GM18870 (cell line): ENCODE data around the gene VIPR2.
"Not testable (repeated sequence)": the region's sequence is repeated elsewhere in the genome, so short reads cannot be mapped to it uniquely, and the experiment has no call there.

Source experiments
- ATAC-seq: cut with Tn5 transposase; IDR thresholded peaks from one replicate; pipeline ENCODE4 v1.9.1; 2021; ENCODE audit warnings: moderate library complexity; ENCODE audit not compliant: unreplicated experiment

Gene VIPR2

DNA sequence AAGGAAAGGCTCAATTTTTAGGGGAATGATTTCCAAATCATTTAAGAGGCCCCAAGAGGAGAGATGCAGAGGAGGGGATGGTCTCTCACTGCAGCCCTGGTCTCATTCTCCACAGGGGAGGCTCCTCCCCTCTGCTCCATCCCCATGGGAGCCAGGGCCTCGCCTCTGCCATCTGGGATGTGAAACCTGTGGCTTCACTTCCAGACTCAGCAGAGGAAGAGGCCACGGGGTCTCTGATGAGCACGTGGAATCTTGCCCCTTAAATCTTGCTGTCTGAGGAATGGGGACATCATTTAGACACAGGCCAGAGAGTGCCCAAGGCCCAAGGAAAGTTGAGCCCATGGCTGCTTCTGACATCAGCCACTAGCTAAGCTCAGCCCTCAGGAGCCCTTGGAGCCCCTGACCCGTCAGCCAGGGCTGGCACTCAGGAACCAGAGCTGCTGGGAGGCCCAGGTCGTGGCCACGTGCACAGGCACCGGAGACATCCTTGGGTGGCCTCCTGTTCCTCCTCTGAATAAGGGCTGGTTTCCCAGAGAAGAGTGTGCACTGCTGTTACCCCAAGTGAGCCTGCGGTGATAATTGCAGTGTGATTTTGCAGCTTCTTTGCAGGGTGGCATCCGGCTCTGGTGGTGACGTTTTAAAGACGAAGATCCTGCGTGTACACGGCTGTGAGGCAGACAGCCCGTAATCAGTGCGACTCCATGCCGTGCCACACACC lies 50.5 kb downstream of the VIPR2 start:
- ATAC-seq, result no peak

DNA sequence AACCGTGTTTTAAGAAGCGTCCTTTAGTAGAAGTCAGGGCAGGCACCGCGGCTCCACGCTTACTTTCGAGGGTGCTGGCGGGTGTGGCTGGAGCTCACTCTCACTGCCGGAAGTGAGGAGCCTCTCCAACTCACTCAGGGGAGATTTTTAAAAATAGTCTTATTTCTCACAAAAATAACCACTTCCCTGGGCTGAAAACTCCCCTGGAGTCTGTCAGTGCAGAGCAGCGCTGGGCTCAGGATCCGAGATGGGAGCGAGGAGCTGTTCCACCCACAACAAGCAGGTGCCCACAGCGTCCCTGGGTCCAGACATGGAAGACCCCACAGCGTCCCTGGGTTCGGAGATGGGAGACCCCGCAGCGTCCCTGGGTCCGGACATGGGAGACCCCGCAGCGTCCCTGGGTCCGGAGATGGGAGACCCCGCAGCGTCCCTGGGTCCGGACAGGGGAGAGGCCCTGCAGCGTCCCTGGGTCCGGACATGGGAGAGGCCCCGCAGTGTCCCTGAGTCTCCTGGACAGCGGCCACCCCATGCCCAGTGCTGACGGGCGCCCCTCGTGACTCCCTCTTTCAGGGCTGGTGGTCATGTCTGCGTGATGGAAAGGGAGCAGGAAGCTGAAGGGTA lies 51.2 kb downstream of the VIPR2 start:
- ATAC-seq, result no peak

DNA sequence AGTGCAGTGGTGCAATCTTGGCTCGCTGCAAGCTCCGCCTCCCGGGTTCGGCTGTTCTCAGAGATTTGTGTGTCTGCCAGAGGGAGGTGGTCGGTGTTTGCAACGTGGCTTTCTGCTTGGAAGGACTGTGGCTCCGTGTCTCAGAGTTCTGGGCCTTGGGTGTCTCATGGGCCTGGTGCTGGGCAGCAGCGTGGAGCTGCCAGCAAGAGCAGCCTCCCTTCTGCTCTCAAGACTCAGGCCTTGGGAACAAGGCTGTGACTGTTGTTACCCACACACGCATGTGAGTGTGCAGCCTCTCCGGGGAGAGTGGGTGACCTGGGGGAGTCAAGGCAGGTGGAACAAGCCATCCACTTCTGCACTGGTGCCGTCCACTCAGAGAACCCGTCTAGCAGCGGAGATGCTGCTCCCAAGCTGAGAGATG lies 52.0 kb downstream of the VIPR2 start:
- ATAC-seq, result no peak

DNA sequence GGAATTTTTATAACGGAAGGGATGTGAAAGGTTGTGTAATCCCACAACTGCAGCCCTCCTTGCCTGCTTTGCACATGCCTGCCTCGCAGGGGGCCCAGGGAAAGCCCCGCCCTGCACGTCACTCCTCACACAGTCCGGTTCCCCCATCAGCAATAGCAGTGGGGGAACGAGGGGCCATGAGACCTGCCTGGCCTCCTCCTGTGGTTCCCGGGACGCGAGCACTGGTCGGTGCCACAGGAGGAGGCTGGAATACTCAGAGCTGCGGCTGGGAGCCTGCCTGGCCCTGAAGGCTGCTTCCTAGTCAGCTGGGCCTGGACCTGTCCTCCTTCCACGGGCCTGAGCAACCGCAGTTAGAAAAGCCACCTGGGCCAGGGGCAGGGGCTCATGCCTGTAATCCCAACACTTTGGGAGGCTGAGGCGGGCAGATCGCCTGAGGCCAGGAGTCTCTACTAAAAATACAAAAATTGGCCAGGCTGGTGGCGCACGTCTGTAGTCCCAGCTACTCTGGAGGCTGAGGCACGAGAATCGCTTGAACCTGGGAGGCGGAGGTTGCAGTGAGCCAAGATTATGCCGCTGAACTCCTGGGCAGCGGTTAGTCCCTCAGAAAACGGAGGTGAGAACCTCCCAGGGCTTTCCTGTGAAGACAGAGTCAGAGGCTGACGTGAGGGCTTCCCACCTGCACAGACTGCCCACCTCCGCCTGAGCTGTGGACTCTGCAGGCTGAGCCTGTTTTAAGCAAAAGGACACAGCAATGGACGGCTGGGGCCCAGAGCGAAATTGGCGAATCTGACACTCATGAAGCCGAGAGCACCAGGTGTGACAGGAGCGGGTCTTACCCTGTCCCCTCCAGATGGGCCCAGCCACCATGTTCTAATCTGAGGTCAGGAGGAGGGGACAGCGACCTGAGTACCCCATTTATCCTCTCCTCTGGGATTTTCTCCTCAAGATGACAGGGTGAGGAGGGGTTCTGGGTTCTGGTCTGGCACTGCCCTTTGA lies 52.9 kb downstream of the VIPR2 start:
- no peak for ATAC-seq

DNA sequence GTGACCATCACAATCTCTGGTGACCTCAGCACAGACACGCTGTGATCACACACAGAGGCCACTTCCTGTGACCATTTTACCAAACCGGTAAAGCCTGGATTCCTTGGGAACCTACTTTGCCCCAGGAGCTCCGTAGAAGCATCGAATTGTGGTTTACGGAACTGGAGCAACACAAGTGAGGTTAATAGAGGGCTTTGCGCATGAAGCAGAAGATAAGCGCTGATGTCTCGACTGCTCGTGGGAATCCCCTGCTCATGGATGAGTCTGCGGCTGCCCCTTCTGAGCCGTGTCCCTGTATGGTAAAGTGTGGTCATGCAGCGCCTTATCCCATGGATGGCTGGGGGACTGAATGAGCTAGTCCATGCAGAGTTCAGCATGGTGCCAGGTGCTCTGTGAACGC lies 53.6 kb downstream of the VIPR2 start:
- ATAC-seq, result no peak

- ATAC-seq, result no peak
Measured at GRCh38 chr7:159088016-159088865, 56.4 kb downstream of the VIPR2 start.

GRCh38 chr7:159086301-159086925 lies 58.3 kb downstream of the VIPR2 start:
- ATAC-seq, result no peak

DNA sequence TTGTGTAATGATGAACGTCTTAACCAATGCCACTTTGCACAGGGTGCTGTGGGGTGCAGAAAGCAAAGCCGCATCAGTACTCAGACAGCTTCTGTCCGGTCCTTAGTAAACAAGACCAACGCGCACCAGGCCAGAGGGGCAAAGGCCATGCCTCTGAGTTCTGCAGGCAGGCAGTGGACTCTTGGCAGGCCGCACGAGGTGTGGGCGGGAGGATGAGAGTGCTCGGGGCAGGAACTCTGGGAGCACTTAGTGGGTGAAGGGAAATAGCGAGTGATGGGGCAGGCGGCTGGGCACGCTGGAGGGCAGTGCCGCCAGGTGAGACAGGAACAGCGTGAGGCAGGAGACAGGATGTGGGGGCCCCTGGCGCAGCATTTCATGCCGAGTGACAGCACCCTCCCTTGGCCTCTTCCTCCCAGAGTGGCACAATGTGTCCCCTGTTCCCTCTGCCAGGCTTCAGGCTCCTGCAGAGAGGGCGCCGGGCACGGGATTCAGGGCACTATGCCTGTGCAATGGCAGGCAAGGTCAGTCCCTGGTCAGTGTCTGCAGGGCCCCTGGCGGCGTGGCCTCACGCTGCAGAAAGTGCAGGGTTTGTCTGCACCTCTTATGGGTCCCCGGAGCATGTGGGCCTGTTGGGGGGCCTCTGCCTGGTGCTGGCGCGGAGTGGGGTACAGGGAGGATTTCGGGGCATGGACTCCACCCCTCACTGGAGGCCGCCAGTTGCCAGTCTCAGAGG lies 60.4 kb downstream of the VIPR2 start:
- ATAC-seq, result no peak

- no peak for ATAC-seq
Measured at GRCh38 chr7:159083698-159084068, 61.0 kb downstream of the VIPR2 start.

DNA sequence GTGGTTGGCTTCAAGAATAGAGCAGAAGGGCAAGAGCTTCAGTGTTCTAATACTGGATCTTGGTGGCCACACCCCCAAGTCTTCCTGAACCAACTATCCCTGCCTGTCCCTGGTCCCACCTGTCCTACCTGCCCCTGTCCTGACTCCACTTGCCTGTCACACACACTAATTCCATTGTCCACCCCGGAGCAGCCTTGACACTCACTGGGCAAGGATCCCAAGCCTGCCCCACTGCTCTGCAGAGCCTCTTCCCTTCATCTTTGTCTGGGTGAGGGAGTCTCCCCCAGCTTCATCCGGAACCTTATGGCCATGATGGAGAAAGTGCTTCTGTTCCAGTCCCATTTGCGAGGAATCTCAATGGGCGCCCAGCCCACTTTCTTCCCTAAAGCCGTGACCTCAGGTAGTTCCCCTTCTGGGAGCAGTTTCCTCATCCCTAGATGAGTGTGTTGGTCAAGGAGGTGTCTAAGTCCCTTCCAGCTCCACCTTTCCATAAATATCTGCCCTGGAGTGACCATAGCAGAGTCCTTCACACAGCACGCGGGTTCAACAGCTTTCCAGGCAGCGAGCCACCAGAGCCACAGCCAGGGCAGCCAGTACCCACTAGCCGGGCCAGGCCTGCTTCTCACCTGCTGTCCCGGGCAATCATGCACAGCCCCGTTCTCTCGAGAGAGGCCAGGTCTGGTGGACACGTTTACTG lies 61.5 kb downstream of the VIPR2 start:
- ATAC-seq, result no peak

- not testable (repeated sequence) for ATAC-seq
Measured at GRCh38 chr7:159082075-159082474, 62.6 kb downstream of the VIPR2 start.

- no peak for ATAC-seq
Measured at GRCh38 chr7:159078911-159079270, 65.8 kb downstream of the VIPR2 start.

DNA sequence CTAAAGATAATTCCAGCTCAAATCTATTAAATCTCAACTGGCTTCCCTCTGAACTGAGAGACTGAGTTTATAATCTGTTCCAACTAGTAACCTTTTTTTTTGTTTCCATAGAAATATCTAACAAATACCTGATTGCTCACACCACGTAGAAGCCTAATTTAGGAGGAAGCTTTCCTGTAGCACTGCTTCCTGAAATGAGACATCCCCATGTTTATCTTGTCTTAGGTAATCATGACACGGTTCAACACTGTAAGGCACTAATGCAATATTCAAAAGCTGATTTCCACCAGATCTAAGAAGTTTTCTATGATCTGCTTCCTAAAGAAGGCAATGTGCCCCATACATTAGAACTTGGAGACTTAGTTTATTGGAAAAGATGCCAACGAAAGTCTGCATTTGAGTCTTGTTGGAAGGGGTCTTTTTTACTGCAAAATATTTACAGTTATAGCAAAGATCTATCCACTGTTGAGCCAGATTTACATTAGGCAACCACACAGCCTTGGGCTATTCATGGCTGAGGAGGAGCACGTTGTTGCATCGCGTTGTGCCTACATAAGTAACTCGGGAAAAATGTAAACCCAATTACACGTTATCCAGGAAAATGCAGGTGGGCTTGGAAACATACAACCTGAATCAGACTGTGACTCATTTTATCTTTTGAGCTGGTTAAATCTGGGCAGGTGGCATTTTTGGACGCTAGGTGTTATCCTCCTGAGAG lies 66.3 kb downstream of the VIPR2 start:
- ATAC-seq, result no peak

GRCh38 chr7:159076333-159076732 lies 68.3 kb downstream of the VIPR2 start:
- no peak for ATAC-seq

GRCh38 chr7:159075563-159076238 lies 69.0 kb downstream of the VIPR2 start:
- ATAC-seq, result no peak

DNA sequence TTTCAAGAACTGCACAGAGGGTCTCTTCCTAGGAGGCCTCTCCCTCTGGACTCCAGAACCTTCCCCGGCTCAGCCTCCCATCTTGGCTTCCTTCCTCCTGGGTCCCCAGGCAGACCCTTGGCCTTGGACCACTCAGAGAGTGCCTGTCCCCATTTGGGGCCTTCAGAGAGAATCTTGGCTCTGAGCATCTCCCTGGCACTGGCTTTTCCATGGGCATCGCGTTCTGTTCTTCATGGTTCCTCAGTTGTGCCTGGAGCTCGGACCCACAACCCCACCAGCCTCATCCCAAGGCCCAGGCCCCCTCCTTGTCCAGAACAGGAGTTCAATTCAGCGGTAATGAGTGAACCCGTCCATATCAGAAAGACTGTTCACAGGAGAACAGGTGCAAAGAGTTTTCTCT lies 73.4 kb downstream of the VIPR2 start:
- ATAC-seq, result no peak

DNA sequence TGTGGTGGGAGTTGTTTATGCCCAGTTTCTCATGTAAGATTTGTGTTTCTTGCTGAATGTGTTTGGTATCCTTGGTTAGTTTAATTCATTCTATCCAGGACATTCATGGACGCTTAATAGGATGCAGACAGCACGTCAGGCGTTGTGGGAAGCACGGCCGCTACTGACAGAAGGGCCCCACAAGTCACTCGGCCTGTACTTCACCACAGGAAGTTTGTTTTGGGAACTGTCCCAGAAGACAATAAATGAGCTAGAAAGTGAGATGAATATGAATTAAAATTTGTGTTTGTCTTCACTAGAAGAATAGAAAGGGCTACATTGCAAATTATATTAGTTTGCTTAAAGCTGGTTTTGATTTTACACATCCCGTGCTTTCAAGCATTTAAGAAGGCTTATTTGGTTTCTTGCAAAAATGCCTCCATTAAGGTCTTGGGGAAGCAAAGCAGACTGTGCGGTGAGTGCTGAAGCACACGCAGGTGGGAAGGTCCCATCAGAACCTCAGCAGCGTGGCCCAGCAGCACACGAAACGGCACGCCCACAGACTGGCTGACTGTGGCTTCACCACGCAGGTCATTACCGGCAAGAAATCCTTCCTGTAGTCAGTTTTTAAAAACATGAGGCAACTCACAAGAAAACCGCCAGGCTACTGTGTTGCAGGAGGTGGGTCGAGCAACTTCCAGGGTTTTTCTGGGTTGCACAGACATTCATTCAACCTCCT lies 74.1 kb downstream of the VIPR2 start:
- ATAC-seq, result no peak
